Kidney capillary endothelial cell (primary cell): ENCODE results near the gene LRATD1.

Experiments used
- DNase-seq: peaks from one replicate; pipeline ENCODE4 v3.0.0-alpha.2; 2018; ENCODE audit warnings: low spot score

LRATD1 gene

DNA sequence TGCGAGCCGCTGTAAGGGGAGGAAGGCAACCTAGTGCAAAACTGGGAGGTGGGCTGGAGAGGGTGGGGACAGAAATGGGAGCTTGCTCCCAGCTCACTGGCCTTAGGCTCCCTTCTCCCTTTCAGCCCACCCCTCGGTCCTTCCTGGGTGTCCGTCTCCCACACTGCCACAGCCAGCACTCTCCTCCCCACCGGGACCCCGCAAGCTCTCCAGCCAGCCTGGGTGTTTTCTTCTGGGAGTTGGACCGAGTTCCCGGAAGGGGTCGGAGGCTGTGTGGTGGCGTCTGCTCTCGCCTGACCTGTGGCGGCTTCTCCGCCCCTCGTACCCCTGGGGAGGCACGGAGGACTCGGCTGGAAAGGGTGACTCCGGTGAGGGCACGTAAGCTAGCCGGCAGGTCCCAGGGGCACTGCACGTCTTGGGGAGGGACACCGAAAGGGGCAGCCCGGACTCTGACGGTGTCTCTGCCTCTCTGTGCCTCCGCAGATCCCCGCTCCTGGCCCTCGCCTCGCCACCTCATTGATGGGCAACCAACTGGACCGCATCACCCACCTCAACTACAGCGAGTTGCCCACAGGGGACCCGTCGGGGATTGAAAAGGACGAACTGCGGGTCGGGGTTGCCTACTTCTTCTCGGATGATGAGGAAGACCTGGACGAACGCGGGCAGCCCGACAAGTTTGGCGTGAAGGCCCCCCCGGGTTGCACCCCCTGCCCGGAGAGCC is 1.1 kb downstream of the LRATD1 start:
- DNase-seq: peak; percentile 8

DNA sequence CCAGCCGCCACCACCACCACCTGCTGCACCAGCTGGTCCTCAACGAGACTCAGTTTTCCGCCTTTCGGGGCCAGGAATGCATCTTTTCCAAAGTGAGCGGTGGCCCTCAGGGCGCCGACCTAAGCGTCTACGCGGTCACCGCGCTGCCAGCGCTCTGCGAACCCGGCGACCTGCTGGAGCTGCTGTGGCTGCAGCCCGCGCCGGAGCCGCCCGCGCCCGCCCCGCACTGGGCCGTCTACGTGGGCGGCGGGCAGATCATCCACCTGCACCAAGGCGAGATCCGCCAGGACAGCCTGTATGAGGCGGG is 1.6 kb downstream of the LRATD1 start:
- no peak for DNase-seq

DNA sequence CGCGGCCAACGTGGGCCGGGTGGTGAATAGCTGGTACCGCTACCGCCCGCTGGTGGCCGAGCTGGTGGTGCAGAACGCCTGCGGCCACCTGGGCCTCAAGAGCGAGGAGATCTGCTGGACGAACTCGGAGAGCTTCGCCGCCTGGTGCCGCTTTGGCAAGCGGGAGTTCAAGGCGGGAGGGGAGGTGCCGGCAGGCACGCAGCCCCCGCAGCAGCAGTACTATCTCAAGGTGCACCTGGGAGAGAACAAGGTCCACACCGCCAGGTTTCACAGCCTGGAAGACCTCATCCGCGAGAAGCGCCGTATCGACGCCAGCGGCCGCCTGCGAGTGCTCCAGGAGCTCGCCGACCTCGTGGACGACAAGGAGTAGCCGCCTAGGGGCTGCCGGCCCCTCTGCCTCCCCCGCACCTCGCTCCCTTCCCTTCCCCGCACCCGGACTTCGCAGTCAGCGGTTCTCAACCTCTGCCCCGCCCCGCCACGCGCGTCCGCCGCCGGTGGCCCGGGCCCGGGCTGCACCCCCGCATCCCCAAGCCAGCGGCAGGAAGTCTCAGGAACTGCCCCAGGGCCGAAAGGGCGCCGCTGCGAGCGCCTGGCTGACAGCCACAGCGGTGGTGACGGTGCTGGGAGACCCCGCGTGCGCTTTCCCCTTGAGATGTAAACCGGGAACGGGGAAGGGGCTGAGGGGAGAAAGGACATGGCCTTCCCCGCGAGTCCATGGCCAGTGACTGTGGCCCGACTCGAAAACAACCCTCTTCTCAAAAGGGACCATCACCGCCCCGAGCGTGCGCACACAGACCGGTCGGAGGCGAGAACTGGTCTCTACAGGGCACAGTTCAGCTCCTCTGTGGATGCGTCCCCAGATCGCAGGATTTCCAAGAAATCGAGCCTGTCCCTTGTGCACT is 2.2 kb downstream of the LRATD1 start:
- peak; percentile 83 for DNase-seq

DNA sequence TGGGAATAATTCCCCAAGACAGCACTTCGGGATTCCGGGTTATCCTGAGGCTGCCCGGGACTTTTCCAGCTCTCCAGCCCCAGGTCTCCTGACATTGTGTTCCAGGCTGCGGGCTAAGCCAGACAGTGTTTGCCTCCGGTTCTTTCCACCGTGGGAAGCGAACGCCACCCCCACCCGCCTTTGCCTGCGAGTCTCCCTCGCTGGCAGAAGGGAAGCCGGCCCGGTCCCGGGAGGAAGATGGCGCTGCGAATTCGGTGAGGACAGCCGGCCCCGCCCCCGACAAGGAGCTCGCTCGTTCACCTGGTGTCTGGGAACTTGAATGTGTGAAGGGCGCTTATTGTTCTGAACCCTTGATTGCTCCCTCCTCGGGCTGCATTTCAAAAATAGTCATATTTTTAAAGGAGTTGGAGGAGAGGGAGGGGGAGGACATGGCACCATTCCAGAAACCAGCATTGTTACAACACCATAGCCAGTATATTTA is 2.9 kb downstream of the LRATD1 start:
- peak; percentile 42 for DNase-seq

DNA sequence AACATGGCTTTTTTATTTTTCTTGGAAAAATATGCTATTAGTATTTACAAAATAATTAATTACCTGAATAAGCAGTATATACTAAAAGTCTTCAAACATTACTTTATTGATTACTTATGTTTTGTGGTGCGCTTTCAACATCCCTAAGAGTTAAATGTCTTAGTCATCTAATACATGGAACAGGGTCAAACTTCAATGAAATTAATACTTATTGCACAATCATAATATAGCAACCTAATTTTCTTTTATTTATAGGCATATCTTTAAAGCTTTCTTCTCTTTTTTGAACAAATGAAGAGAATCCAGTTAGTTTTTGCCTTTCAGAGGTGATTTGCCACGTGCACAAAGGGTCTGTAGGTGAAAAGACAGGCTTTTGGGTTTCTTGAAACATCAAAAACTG is 6.0 kb downstream of the LRATD1 start:
- DNase-seq: no peak

DNA sequence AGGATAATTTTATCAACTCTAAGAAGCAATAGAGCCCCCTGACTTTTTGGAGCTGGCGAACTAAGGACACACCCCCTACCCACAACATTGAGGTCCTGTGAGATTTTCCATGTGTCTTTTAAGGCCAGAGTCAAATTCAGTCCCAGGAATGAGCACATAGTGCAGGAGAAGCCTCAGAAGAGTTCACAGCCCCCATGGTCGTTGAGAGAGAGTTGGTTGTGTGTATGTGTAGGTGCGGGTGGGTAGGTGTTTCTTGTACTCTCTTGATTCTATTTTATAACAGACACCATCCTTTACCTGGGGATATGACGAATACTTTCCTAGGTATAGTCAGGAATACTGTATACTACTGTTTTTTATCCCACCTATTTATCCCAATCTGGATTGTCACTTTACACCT is 8.6 kb downstream of the LRATD1 start:
- no peak for DNase-seq

DNA sequence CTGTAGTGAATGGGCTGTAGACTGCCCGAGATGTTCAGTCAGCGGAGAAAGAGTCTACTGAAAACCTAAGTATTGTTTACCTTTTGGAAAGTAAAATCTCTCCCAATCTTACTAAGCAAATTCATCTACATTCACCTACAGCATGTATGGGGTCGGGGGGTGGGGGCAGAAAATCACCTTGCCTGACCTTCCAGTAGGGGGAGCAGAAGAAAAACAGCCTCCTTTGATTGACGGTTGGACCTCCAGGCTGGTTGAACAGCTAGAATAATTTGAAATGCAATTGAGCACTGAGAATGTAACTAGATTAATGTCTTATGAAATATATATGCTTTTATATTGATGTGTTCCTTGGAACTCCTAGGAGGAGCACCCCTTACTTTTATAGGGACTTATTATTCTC is 10.0 kb downstream of the LRATD1 start:
- no peak for DNase-seq

DNA sequence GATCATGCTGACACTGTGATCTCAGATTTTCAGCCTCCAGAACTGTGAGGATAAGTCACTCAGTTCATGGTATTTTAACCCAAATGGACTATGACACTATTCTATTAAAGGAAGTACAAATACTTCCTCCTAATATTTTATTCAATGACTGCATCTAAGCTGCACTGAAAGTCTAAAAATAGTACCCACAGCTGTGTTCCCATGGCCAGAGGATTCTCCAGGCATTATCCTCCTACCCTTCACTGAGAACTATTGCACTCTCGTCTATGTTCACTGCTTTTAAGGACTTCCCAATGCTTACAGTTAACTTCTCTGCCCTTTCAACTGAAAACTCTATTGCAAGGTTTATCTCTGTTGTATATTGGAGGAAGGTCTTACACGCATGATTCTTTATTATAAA is 15.2 kb downstream of the LRATD1 start:
- peak; percentile 21 for DNase-seq

DNA sequence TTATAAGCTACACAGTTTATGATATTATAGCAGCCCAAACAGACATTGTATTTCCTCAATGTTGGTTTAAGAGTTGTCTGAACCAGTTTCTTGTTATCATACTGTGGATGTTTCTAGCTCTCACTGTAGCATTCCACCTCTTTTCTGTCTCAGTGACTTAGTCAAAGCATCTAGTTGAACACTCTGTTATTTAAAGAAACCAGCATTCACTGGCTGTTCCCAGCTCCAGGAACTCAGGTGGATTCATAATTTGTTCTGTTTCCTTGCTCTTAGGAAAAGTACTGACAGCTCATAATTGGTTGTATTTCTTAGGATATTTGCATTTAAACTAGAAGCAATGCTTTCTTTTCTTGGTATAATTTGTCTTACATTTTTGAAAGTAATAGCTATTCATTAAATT is 17.5 kb downstream of the LRATD1 start:
- no peak for DNase-seq

DNA sequence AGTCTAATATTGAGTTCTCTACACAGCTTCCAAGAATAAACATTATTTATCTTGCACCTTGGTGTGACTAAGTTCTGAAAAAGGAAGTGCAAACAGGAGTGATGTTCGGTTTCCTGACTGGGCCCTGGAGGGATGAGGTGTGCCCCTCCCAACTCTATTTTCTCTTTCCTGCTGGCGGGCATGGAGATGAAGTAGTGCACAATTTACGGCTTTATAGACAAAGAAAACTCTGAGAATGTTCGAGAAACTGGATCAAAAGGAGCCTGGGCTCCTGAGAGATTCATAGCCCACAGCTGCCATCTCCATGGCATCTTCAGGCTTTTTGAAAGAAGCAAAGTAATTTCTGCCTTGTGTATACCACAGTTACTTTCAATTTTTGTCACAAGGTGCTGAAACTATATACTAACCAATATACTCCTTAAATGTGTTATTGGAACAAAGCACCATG is 22.3 kb downstream of the LRATD1 start:
- DNase-seq: no peak

DNA sequence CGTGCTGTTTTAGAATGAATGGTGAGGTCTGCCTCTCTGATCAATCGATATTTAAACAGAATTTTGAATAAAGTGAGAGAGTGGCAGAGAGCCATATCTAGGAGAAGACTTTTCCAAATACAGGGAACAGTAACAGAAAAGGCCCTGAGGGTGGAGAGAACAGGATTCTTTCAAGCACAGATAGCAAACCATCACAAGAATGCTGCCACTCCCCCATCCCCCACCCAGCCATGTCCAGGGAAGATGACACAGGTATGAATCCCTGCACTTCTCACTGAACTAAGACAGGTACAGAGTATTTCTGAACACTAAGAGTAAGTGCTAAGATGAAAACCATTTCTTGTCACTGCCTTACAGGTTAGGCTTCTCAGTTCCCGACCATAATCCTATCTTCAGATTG is 23.6 kb downstream of the LRATD1 start:
- no peak for DNase-seq

DNA sequence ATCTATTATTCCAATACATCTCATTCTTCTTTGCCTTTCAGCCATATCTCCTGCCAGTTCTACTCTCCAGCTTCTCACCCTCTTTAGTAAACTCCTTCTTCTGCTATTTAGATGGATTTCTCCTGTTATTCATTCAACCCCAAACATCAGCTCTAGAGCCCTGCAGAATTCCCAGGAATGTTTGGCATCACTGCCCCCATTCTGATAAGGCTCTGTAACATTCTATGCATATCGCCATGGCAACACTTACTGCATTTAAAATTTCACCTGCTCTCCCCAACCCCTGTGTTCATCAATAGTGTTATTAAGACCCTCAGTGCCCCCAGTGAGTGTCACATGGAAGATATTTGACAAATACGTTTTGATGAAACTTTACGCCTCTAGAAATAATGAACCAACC is 28.6 kb downstream of the LRATD1 start:
- no peak for DNase-seq

DNA sequence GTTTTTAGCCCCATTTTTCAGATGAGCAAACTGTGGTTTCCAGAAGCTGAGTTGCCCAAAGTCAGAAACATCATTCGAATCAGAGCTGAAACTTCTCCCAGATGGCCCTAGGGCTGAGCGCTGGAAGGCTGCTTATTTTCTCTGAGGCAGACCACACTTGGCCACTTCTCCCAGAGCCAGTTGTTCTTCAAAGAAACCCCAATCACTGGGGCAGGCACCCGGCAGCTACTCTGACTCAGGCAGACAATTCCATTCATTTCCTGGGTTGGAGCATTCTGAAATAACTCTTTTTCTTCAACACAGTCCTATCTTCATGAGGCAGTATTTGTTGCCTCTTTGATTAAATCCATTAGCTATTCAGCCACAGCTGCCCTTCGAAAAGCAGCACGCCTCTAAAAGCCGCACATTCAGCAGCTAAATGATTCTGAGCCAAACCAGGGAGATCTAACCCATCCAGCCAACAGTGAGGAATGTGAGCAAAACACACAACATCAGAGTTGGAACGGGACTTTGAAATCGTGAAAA is 40.9 kb downstream of the LRATD1 start:
- DNase-seq: no peak

DNA sequence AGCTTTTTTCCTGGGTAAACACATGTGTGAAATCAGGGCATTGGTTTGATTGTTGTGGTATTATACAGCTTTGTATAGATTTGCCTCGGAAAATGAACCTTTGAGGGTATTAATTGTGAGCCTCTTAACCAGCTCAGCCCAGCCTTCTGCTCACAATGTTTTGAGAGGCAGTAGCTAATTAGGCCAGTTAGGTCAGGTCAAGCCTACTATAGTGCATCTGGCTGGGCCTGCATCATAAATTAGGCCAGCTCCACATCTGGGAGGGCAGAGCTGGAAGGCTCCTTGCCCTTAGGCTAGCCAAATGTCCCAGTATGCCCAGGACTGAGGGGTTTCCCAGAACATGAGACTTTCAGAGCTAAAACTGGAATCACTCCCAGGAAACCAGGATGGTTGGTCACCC is 43.0 kb downstream of the LRATD1 start:
- no peak for DNase-seq

DNA sequence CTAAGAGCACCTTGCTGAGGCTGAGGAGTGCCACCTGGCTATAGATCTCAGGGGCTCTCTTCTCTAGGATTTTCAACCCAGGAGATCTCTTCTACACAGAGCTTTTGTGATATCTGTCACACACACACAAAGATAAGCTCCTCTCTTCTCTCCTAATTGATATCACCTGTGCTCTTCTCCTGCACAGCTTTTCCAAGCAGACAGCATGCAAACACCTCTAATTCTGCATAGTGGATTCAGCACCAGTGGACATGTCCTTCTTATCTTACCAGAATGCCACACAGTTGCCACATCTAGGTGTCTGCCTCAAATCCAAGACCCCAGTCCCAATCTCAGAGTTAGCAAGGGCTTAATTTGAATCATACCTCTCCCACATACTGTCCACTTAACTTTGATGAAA is 43.9 kb downstream of the LRATD1 start:
- DNase-seq: no peak

DNA sequence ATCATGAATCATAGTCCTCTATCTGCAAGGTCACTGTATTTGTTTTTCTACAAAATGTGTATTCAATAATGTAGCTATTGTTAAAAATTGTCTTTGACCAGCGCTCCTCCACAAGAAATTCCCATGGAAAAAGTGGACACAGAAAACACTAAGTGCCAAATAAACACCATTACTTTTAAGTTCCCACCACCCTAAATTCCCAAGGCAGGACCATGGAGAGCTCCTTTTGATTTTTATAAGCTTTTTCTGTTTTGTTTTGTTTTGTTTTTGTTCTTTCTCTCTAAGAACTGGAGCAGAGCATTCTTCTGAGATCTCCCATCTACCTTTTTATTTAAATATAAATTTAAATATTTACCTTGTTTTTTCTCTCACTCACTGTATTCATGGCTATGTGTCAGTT is 44.5 kb downstream of the LRATD1 start:
- DNase-seq: peak; percentile 15

DNA sequence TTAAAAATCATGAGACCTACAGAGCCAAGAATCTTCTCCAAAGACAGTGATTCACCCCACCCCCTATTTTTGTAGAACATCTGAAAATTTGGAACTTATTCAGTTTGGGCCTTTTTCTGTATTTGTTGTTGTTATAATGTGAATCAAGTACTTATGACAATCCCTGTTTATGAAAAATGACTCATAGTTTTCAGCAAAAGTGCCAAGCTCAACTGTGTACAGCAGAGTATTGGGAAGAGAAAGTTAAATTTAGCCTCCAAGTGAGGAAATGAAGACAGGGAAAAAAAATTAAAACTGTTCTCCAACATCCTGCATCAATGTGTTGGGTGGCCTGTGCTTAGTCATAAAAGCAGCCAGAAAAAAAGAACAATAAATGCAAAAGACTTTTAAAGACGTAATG is 46.2 kb downstream of the LRATD1 start:
- DNase-seq: peak; percentile 77

DNA sequence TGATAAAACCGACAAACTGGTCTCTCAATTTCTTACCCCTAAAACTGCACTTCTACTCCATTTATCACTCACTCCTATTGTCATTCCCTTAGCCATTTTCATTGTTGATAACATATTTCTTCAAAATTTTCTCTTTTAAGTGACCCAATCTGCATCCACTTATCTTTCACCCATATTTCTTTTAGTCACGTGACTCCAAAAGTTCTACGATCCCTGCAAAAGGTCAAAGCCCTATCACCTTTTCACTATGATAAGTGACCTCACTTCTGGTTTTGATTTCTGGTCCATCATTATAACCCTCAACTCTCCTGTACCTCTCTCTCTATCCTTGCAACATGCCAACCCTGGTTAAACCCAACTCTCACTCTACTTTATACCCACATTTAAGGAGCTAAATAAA is 49.1 kb downstream of the LRATD1 start:
- DNase-seq: no peak
